Sigmoid colon (tissue), 4 donors: ENCODE results near the gene MGAT5.

Experiments
- EP300 ChIP-seq, 4 donors: sonication (generic); formaldehyde crosslinking; IDR thresholded peaks; one replicate each; pipeline ENCODE4 v1.6.1; 2017; ENCODE audit warnings: antibody characterized with exemption in 4 of 4
- POLR2A ChIP-seq, 2 donors: fragments of 450-650 bp; IDR thresholded peaks; one replicate each; pipeline ENCODE4 v1.6.1; 2016; ENCODE audit warnings: antibody characterized with exemption in 2 of 2, mild to moderate bottlenecking in 2 of 2, moderate library complexity in 2 of 2
- TF ChIP-seq, protein P1 (sequence below), 4 experiments: fragments of 450-650 bp in 3 of 4; fragments of 200-600 bp in 1 of 4; IDR thresholded peaks; one replicate each; pipeline ENCODE4 v1.5.1; 2016 to 2019; ENCODE audit warnings: antibody characterized with exemption in 4 of 4, mild to moderate bottlenecking in 3 of 4, moderate library complexity in 2 of 4

DNA sequence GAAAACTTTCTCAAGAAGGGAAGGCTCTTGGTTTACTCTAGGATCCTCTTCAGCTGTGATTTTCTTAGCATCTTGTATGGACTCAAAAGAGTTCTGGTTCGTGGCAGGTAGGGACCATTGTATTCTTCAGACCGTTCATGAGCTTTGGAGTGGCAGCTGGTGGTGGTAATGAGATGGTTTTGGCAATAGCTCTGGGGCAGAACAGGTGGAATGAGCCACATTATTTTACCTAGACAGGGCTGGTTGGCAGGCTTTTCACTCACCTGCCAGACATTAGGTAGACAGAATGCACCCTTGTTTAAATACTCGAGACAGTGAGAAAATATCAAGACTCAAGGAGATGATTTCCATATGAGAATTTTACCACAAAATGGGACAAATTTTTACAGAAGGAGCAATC is 26.2 kb upstream of the MGAT5 start:
- TF ChIP-seq POLR2A (IDR thresholded peaks at IDR 0.05) = no peak
- TF ChIP-seq, protein P1, sequence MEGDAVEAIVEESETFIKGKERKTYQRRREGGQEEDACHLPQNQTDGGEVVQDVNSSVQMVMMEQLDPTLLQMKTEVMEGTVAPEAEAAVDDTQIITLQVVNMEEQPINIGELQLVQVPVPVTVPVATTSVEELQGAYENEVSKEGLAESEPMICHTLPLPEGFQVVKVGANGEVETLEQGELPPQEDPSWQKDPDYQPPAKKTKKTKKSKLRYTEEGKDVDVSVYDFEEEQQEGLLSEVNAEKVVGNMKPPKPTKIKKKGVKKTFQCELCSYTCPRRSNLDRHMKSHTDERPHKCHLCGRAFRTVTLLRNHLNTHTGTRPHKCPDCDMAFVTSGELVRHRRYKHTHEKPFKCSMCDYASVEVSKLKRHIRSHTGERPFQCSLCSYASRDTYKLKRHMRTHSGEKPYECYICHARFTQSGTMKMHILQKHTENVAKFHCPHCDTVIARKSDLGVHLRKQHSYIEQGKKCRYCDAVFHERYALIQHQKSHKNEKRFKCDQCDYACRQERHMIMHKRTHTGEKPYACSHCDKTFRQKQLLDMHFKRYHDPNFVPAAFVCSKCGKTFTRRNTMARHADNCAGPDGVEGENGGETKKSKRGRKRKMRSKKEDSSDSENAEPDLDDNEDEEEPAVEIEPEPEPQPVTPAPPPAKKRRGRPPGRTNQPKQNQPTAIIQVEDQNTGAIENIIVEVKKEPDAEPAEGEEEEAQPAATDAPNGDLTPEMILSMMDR (IDR thresholded peaks at IDR 0.05) = no peak
- TF ChIP-seq EP300 (IDR thresholded peaks at IDR 0.05) = no peak
